GM12878 (cell line): Measurements from ENCODE around the gene C14orf119. TPM values are rescaled to one million over a fixed set of nuclear protein-coding genes. Genes with fewer than 3 reads are reported as not detected.

ENCODE experiments used
- ATAC-seq: fragments of 200-7000 bp; cut with Tn5 transposase; 3 replicates; pipeline ENCODE4 v1.9.1; 2020; ENCODE audit warnings: mild to moderate bottlenecking, moderate library complexity
- BruUV-seq: library from RNA; stranded (reverse); fragments of 400-500 nt; replicated peaks from 2 replicates; lab custom pipeline; 2021; lab: Mats Ljungman, UMichigan
- CTCF ChIA-PET: fragments of 300-600 bp; sonication (Branson Sonifier 250); formaldehyde crosslinking; extraction: SDS; loops from one replicate; lab custom pipeline; 2021; ENCODE audit warnings: inconsistent platforms; lab: Yijun Ruan, JAX
- POLR2A ChIA-PET: fragments of 350-600 bp; formaldehyde crosslinking; extraction: SDS; loops from one replicate; lab custom pipeline; 2021; ENCODE audit warnings: inconsistent platforms; lab: Charles Lee
- RAD21 ChIA-PET: fragments of 300-600 bp; sonication (Branson Sonifier 250); formaldehyde crosslinking; loops from one replicate; lab custom pipeline; 2023; ENCODE audit warnings: antibody characterized with exemption; ENCODE audit not compliant: unreplicated experiment; lab: Charles Lee
- SMC1A ChIA-PET: fragments of 300-600 bp; sonication (Branson Sonifier 250); formaldehyde crosslinking; loops from one replicate; lab custom pipeline; 2023; ENCODE audit not compliant: unreplicated experiment, uncharacterized antibody; lab: Charles Lee
- DNase-seq: peaks from one replicate; pipeline ENCODE4 v3.0.0-alpha.2; 2011; ENCODE audit warnings: low read depth, low spot score
- FAIRE-seq: peaks from 3 replicates; lab custom pipeline; 2011; peaks lifted over from hg19 to GRCh38; lab: Jason Lieb, UNC
- H2AFZ ChIP-seq: 2 replicates; pipeline ENCODE4 v1.6.0; 2011; ENCODE audit warnings: low read depth, low read length, control low read depth; ENCODE audit not compliant: control insufficient read depth
- H3K27ac ChIP-seq: 2 replicates; pipeline ENCODE4 v1.5.1; 2011; ENCODE audit warnings: control low read depth; ENCODE audit not compliant: control insufficient read depth, insufficient read depth
- H3K27me3 ChIP-seq, 2 experiments: replicated peaks in 1 of 2; 2 replicates each; pipeline versions ENCODE4 v1.6.0 to v1.6.1; 2011; ENCODE audit warnings: low read length in 1 of 2; ENCODE audit not compliant: control insufficient read depth in 2 of 2, insufficient read depth in 2 of 2
- H3K36me3 ChIP-seq, 2 experiments: 2 replicates each; pipeline ENCODE4 v1.5.1; 2011; ENCODE audit warnings: low read length in 1 of 2; ENCODE audit not compliant: control insufficient read depth in 2 of 2, insufficient read depth in 2 of 2
- H3K4me1 ChIP-seq: 2 replicates; pipeline ENCODE4 v1.6.1; 2011; ENCODE audit warnings: mild to moderate bottlenecking, low read length, moderate library complexity, mixed read lengths; ENCODE audit not compliant: control insufficient read depth, insufficient read depth
- H3K4me2 ChIP-seq: 2 replicates; pipeline ENCODE4 v1.6.0; 2011; ENCODE audit warnings: control low read depth; ENCODE audit not compliant: control insufficient read depth, insufficient read depth
- H3K4me3 ChIP-seq: fragments of 200-600 bp; sonication (generic); 2 replicates; pipeline ENCODE4 v1.5.1; 2016
- H3K79me2 ChIP-seq: 2 replicates; pipeline ENCODE4 v1.6.0; 2011; ENCODE audit warnings: low read length; ENCODE audit not compliant: control insufficient read depth, insufficient read depth
- H3K9ac ChIP-seq: 2 replicates; pipeline ENCODE4 v1.8.0; 2011; ENCODE audit warnings: low read length, control low read depth, mixed read lengths; ENCODE audit not compliant: control insufficient read depth, insufficient read depth
- H3K9me3 ChIP-seq: replicated peaks from 3 replicates; pipeline ENCODE4 v1.5.1; 2011; ENCODE audit warnings: mild to moderate bottlenecking, low read length; ENCODE audit not compliant: control insufficient read depth, insufficient read depth
- H4K20me1 ChIP-seq: 2 replicates; pipeline ENCODE4 v1.6.0; 2011; ENCODE audit not compliant: control insufficient read depth, insufficient read depth
- CTCF ChIP-seq, 3 experiments: IDR thresholded peaks in 2 of 3; conservative IDR thresholded peaks in 1 of 3; 2 replicates each; pipeline ENCODE4 v1.5.1; 2011; ENCODE audit warnings: low read depth in 3 of 3, low read length in 3 of 3, mild to moderate bottlenecking in 3 of 3, control low read depth in 2 of 3, moderate library complexity in 2 of 3, inconsistent platforms in 1 of 3, mixed read lengths in 1 of 3; ENCODE audit not compliant: control insufficient read depth in 2 of 3, insufficient read depth in 1 of 3; ENCODE audit errors: extremely low read depth in 1 of 3
- POLR2AphosphoS5 ChIP-seq: IDR thresholded peaks from 2 replicates; pipeline ENCODE4 v1.6.1; 2011; ENCODE audit warnings: mild to moderate bottlenecking, low read length, inconsistent platforms
- RAD21 ChIP-seq: IDR thresholded peaks from 2 replicates; pipeline ENCODE4 v1.6.1; 2011; ENCODE audit warnings: mild to moderate bottlenecking, low read depth, low read length, moderate library complexity; ENCODE audit not compliant: insufficient read depth
- SMC3 ChIP-seq: IDR thresholded peaks from 2 replicates; pipeline ENCODE4 v1.6.1; 2011; ENCODE audit warnings: low read length, improper control_type of control experiment, borderline replicate concordance
- WGBS: methylation state at CpG from one replicate; pipeline ENCODE4 v1.1.6; 2016; ENCODE audit warnings: low lambda C conversion rate; ENCODE audit not compliant: insufficient replicate concordance, insufficient coverage; ENCODE audit errors: missing lambda C conversion rate; 5-methylcytosine and 5-hydroxymethylcytosine counted together
- in situ Hi-C: fragments of 300-500 bp; cut with MboI; formaldehyde crosslinking; loops from 9 replicates; pipeline ENCODE4 v1.14.3; 2018; ENCODE audit warnings: mixed read lengths
- intact Hi-C: fragments of 100-400 bp; cut with micrococcal nuclease; formaldehyde crosslinking; loops from one replicate; pipeline ENCODE4 v1.14.2; 2022; ENCODE audit not compliant: unreplicated experiment
- polyA plus RNA-seq, 11 experiments: library from polyadenylated mRNA; depleted of rRNA in 4 of 11; unstranded in 6 of 11; stranded (reverse) in 5 of 11; fragments of >200 nt; fragmentation: Nextera tagmentation in 4 of 11; fragmentation: Illumina TruSeq in 1 of 11; extraction: Ambion mirVana in 4 of 11; extraction: Trizol in 1 of 11; gene quantifications; 1 replicate in 1 of 11; 2 replicates in 10 of 11; pipeline versions ENCODE4 v1.2.1 to v1.2.3, GENCODE V29; 2011 to 2016; ENCODE audit warnings: inconsistent platforms in 2 of 11, missing spikeins in 2 of 11, low read depth in 1 of 11
- total RNA-seq, 4 experiments: library from RNA; depleted of rRNA in 3 of 4; stranded (reverse); fragments of >200 nt in 3 of 4; fragmentation: Illumina TruSeq in 1 of 4; extraction: Trizol in 1 of 4; gene quantifications; 2 replicates each; pipeline versions ENCODE4 v1.2.1 to v1.2.3, GENCODE V29; 2013 to 2021
- TF ChIP-seq, protein P1 (sequence below): fragments of 450-650 bp; IDR thresholded peaks from 2 replicates; pipeline ENCODE4 v1.6.1; 2018; ENCODE audit warnings: mild to moderate bottlenecking, low read depth, moderate library complexity; ENCODE audit not compliant: partially characterized antibody
- TF ChIP-seq, protein P2 (sequence below): fragments of 450-650 bp; formaldehyde crosslinking; IDR thresholded peaks from 2 replicates; pipeline ENCODE4 v1.4.0; 2020; ENCODE audit warnings: mild to moderate bottlenecking, moderate library complexity

The C14orf119 gene
- total and polyA plus RNA-seq, 10 of the 15 experiments (the other 5 are each of a cell fraction or from before 2014, with no cell fraction given): 32.3 to 228 (median 57.6) TPM

DNA sequence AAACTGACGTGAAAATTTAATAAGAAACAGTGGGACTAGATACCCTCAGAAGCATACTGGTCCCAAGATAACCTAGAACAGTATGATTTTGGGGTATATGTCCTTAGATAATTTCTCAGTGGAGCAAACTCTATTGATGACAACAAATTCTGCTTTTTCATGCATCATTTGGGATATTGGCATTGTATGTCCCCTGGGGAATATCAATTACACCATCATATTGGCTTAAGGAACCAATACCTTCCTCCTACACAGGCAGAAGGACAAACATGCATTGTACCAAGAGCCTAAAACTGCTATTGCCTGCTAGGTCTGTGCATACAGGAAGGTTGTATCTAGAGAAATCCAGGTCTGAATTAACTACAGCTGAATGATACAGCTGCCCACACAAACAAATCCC is 20.4 kb upstream of the C14orf119 start (continued):
- TF ChIP-seq, protein P1, sequence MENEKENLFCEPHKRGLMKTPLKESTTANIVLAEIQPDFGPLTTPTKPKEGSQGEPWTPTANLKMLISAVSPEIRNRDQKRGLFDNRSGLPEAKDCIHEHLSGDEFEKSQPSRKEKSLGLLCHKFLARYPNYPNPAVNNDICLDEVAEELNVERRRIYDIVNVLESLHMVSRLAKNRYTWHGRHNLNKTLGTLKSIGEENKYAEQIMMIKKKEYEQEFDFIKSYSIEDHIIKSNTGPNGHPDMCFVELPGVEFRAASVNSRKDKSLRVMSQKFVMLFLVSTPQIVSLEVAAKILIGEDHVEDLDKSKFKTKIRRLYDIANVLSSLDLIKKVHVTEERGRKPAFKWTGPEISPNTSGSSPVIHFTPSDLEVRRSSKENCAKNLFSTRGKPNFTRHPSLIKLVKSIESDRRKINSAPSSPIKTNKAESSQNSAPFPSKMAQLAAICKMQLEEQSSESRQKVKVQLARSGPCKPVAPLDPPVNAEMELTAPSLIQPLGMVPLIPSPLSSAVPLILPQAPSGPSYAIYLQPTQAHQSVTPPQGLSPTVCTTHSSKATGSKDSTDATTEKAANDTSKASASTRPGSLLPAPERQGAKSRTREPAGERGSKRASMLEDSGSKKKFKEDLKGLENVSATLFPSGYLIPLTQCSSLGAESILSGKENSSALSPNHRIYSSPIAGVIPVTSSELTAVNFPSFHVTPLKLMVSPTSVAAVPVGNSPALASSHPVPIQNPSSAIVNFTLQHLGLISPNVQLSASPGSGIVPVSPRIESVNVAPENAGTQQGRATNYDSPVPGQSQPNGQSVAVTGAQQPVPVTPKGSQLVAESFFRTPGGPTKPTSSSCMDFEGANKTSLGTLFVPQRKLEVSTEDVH: no peak

DNA sequence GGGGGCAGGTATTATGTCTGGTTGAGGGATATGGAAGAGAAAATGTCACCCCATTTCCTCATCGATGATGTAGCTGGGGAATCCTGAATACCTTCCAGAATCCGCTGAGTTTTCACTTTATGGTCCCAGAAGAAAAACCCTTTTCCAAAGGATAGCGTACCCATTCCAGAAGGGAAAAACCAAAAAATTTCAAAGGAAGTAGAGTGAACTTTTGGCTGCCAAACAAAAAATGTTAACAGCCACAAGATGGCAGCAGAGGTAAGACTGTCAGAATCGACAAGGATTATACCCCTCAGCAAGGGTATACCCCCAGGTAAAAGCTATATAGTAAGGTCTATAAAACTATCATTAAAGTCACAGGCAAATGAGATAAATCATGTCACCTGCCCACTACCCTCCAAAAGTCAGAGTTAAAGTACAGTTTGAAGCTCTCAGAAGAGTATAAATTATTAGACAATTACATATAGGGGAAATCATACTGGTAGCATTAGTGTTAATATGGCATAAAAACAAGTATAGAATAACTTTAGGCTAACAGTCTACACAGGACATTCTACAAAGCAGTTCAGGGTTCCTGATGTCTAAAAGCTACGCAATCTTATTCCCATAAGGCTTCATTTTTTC is 18.4 kb upstream of the C14orf119 start:
- Histone ChIP-seq H3K4me2 (no peak overlapping the region), H3K4me3 (no peak overlapping the region), H3K79me2 (no peaks in the 10 kb centered on the region), H3K9ac (no peak overlapping the region), H3K9me3 (no peaks in the 10 kb centered on the region), H3K36me3 (peaks cover 25 to 60% of the 10 kb centered on the region in 2 experiments), H3K4me1 (0 out of 2 replicates have a peak, but pooled peaks cover 1% of the 10 kb centered on the region), H3K27me3 (no peaks in the 10 kb centered on the region), H3K27ac (no peak overlapping the region), H2AFZ (no peak overlapping the region), H4K20me1 (no peaks in the 10 kb centered on the region)
- POLR2A ChIA-PET: interaction anchor here (1.5 kb wide), 2 partner anchors 8 to 18 kb away, joined by 4 to 6 read pairs; partner anchors contain the start of genes ACIN1 and C14orf119
- no peak for DNase-seq
- CTCF ChIA-PET: interaction anchor here (0.6 to 7.5 kb wide), 44 partner anchors 9 to 488 kb away, joined by 3 to 80 read pairs (median 4); partner anchors contain the start of genes ACIN1, AJUBA, C14orf119 and CDH24
- BruUV-seq: no TSS peak
- FAIRE-seq: peak; percentile 92
- TF ChIP-seq CTCF (IDR thresholded peaks at IDR 0.05 in 2 of 3, conservative IDR thresholded peaks at IDR 0.05 in 1 of 3; ENCODE audit: control insufficient read depth in 2 of 3, extremely low read depth in 1 of 3, insufficient read depth in 1 of 3, low read depth in 3 of 3, low read length in 3 of 3): peak; percentile 49 to 60 (median 59)
- TF ChIP-seq POLR2AphosphoS5: no peak
- TF ChIP-seq RAD21: peak; percentile 48; the same call in 1 of the 2 replicates
- peak; percentile 38; the same call in 1 of the 2 replicates for TF ChIP-seq SMC3
- TF ChIP-seq, protein P2, sequence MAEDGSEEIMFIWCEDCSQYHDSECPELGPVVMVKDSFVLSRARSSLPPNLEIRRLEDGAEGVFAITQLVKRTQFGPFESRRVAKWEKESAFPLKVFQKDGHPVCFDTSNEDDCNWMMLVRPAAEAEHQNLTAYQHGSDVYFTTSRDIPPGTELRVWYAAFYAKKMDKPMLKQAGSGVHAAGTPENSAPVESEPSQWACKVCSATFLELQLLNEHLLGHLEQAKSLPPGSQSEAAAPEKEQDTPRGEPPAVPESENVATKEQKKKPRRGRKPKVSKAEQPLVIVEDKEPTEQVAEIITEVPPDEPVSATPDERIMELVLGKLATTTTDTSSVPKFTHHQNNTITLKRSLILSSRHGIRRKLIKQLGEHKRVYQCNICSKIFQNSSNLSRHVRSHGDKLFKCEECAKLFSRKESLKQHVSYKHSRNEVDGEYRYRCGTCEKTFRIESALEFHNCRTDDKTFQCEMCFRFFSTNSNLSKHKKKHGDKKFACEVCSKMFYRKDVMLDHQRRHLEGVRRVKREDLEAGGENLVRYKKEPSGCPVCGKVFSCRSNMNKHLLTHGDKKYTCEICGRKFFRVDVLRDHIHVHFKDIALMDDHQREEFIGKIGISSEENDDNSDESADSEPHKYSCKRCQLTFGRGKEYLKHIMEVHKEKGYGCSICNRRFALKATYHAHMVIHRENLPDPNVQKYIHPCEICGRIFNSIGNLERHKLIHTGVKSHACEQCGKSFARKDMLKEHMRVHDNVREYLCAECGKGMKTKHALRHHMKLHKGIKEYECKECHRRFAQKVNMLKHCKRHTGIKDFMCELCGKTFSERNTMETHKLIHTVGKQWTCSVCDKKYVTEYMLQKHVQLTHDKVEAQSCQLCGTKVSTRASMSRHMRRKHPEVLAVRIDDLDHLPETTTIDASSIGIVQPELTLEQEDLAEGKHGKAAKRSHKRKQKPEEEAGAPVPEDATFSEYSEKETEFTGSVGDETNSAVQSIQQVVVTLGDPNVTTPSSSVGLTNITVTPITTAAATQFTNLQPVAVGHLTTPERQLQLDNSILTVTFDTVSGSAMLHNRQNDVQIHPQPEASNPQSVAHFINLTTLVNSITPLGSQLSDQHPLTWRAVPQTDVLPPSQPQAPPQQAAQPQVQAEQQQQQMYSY: no peak
- ATAC-seq: peak; percentile 79
- SMC1A ChIA-PET: interaction anchor here (0.9 to 2.6 kb wide), 15 partner anchors 8 to 303 kb away, joined by 3 to 15 read pairs (median 4); partner anchors contain the start of genes ACIN1, C14orf119, CDH24 and PPP1R3E
- in situ Hi-C loops (no loop called here), intact Hi-C loops (no loop called here)
- RAD21 ChIA-PET: interaction anchor here (1.1 to 3.2 kb wide), 6 partner anchors 8 to 104 kb away, joined by 3 to 19 read pairs (median 10); partner anchors contain the start of genes ACIN1 and C14orf119
- WGBS: 69% methylated on average over 5 of the region's 5 CpGs
